ENCODE results near the gene RBM22.

- TF ChIP-seq CTCF (IDR thresholded peaks at IDR 0.05; ENCODE audit: poor library complexity), result no peak
- no peak for TF ChIP-seq EZH2 (IDR thresholded peaks at IDR 0.05; ENCODE audit: borderline replicate concordance)
- no peak for TF ChIP-seq EZH2phosphoT487 (IDR thresholded peaks at IDR 0.05; ENCODE audit: low read depth, severe bottlenecking, unreplicated experiment)
Measured at GRCh38 chr5:150738862-150739261, 38.0 kb upstream of the RBM22 start.
